GM10266 (cell line): ENCODE data around the gene BRINP3.

Experiments
- DNase-seq: peaks from one replicate; pipeline ENCODE4 v3.0.0; 2012; ENCODE audit errors: extremely low spot score
- TF ChIP-seq, protein P1 (sequence below): IDR thresholded peaks from 2 replicates; pipeline ENCODE4 v1.5.1; 2012; ENCODE audit warnings: mild to moderate bottlenecking, low read depth; ENCODE audit not compliant: control insufficient read depth, insufficient read depth; ENCODE audit errors: missing control alignments

The BRINP3 gene

GRCh38 chr1:190183588-190183987 lies 294.1 kb downstream of the BRINP3 start:
- DNase-seq: no peak
- TF ChIP-seq, protein P1, sequence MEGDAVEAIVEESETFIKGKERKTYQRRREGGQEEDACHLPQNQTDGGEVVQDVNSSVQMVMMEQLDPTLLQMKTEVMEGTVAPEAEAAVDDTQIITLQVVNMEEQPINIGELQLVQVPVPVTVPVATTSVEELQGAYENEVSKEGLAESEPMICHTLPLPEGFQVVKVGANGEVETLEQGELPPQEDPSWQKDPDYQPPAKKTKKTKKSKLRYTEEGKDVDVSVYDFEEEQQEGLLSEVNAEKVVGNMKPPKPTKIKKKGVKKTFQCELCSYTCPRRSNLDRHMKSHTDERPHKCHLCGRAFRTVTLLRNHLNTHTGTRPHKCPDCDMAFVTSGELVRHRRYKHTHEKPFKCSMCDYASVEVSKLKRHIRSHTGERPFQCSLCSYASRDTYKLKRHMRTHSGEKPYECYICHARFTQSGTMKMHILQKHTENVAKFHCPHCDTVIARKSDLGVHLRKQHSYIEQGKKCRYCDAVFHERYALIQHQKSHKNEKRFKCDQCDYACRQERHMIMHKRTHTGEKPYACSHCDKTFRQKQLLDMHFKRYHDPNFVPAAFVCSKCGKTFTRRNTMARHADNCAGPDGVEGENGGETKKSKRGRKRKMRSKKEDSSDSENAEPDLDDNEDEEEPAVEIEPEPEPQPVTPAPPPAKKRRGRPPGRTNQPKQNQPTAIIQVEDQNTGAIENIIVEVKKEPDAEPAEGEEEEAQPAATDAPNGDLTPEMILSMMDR: no peak

GRCh38 chr1:190179817-190180216 lies 297.8 kb downstream of the BRINP3 start:
- DNase-seq: no peak
- TF ChIP-seq, protein P1: no peak

- no peak for DNase-seq
- TF ChIP-seq, protein P1: no peak
Observed at GRCh38 chr1:190178827-190179226, 298.8 kb downstream of the BRINP3 start.

GRCh38 chr1:190177555-190177954 lies 300.1 kb downstream of the BRINP3 start:
- no peak for DNase-seq
- TF ChIP-seq, protein P1: no peak

GRCh38 chr1:190176776-190177175 lies 300.9 kb downstream of the BRINP3 start:
- TF ChIP-seq, protein P1: no peak
- DNase-seq: no peak

- TF ChIP-seq, protein P1: no peak
- DNase-seq: no peak
Observed at GRCh38 chr1:190175320-190175719, 302.3 kb downstream of the BRINP3 start.

DNA sequence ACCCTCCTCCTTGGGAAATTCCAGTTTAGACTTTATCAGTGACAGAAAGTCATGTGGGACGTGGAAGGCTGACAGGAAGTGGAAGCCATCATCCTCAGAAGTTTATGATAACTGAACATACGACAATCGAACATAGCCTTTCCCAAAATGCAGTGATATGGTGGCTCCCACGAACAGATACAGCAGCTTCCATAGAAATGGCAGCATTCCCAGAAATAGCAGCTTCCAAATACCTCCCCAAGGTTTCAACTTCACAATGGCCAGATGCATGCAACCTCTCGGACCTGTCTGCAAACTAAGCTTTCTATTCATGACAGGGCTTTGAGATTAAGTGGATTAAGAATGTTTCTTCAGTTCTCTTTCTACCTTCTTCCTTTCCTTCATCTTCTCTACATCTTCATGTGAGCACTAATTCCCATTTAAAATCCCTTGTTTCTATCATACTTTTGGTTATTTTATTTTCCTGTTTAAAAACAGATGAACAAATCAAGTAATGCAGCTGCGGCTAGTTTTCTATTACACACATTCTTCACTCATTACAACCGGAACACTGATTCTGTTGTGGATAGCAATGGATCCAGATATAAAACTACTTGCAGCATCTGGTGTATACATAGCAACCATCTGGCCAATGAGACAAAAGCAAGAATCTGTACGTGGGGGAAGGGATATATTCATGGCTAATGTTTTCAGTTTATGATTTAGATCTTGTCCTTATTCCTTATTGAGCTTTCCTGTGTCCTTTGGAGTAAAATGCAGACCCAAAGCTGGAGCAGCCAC lies 304.8 kb downstream of the BRINP3 start:
- DNase-seq: no peak
- TF ChIP-seq, protein P1: no peak
